GM20431 (cell line): Measurements from ENCODE around the gene ZSCAN18.

Experiments
- in situ Hi-C: fragments of 300-500 bp; cut with MseI, MboI; formaldehyde crosslinking; loops from one replicate; pipeline ENCODE4 v1.15.0; 2020; ENCODE audit warnings: low sequenced_read_pairs; ENCODE audit not compliant: unreplicated experiment

The ZSCAN18 gene

GRCh38 chr19:58088521-58089052 is 9.4 kb downstream of the ZSCAN18 start:
- in situ Hi-C loops: no loop called here

GRCh38 chr19:58086825-58087710 is 11.0 kb downstream of the ZSCAN18 start:
- in situ Hi-C loops: no loop called here

GRCh38 chr19:58085348-58085875 is 12.6 kb downstream of the ZSCAN18 start:
- in situ Hi-C loops: no loop called here

GRCh38 chr19:58084596-58085347 is 13.3 kb downstream of the ZSCAN18 start:
- in situ Hi-C loops: no loop called here

GRCh38 chr19:58083021-58083420 is 15.0 kb downstream of the ZSCAN18 start:
- in situ Hi-C loops: no loop called here

- in situ Hi-C loops: no loop called here
These were observed 18.2 kb downstream of the ZSCAN18 start for GRCh38 chr19:58079792-58080191.

GRCh38 chr19:58067240-58067912 is 30.7 kb downstream of the ZSCAN18 start:
- in situ Hi-C loops: no loop called here

GRCh38 chr19:58063712-58064111 is 34.3 kb downstream of the ZSCAN18 start:
- in situ Hi-C loops: no loop called here

GRCh38 chr19:58060231-58060630 is 37.8 kb downstream of the ZSCAN18 start:
- in situ Hi-C loops: no loop called here

GRCh38 chr19:58059671-58060078 is 38.4 kb downstream of the ZSCAN18 start:
- in situ Hi-C loops: no loop called here

GRCh38 chr19:58059003-58059670 is 38.9 kb downstream of the ZSCAN18 start, which contains the start of gene ZNF135:
TSS of gene ZNF135 (plus strand) at chr19:58059282. CDS start at chr19:58060003, 721 bp downstream.
- in situ Hi-C loops: no loop called here

- in situ Hi-C loops: no loop called here
These were observed 39.6 kb downstream of the ZSCAN18 start for GRCh38 chr19:58058467-58058866.

- in situ Hi-C loops: no loop called here
These were observed 41.2 kb downstream of the ZSCAN18 start for GRCh38 chr19:58056861-58057260.

GRCh38 chr19:58056261-58056660 is 41.8 kb downstream of the ZSCAN18 start:
- in situ Hi-C loops: no loop called here

- in situ Hi-C loops: no loop called here
These were observed 42.8 kb downstream of the ZSCAN18 start for GRCh38 chr19:58054901-58055874.

- in situ Hi-C loops: no loop called here
These were observed 44.4 kb downstream of the ZSCAN18 start for GRCh38 chr19:58053480-58054156.

GRCh38 chr19:58052256-58052655 is 45.8 kb downstream of the ZSCAN18 start:
- in situ Hi-C loops: no loop called here

GRCh38 chr19:58047672-58048071 is 50.4 kb downstream of the ZSCAN18 start:
- in situ Hi-C loops: no loop called here
